HG02970 (cell line): ENCODE measurements around the gene WDSUB1.
A peak's percentile ranks its signal among the peaks of the same experiment; 100 is the strongest.

ENCODE experiments used
- ATAC-seq: cut with Tn5 transposase; IDR thresholded peaks from one replicate; pipeline ENCODE4 v1.9.1; 2021; ENCODE audit warnings: mild to moderate bottlenecking, moderate library complexity, moderate number of reproducible peaks; ENCODE audit not compliant: unreplicated experiment, low FRiP score

Gene WDSUB1, protein sequence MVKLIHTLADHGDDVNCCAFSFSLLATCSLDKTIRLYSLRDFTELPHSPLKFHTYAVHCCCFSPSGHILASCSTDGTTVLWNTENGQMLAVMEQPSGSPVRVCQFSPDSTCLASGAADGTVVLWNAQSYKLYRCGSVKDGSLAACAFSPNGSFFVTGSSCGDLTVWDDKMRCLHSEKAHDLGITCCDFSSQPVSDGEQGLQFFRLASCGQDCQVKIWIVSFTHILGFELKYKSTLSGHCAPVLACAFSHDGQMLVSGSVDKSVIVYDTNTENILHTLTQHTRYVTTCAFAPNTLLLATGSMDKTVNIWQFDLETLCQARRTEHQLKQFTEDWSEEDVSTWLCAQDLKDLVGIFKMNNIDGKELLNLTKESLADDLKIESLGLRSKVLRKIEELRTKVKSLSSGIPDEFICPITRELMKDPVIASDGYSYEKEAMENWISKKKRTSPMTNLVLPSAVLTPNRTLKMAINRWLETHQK

DNA sequence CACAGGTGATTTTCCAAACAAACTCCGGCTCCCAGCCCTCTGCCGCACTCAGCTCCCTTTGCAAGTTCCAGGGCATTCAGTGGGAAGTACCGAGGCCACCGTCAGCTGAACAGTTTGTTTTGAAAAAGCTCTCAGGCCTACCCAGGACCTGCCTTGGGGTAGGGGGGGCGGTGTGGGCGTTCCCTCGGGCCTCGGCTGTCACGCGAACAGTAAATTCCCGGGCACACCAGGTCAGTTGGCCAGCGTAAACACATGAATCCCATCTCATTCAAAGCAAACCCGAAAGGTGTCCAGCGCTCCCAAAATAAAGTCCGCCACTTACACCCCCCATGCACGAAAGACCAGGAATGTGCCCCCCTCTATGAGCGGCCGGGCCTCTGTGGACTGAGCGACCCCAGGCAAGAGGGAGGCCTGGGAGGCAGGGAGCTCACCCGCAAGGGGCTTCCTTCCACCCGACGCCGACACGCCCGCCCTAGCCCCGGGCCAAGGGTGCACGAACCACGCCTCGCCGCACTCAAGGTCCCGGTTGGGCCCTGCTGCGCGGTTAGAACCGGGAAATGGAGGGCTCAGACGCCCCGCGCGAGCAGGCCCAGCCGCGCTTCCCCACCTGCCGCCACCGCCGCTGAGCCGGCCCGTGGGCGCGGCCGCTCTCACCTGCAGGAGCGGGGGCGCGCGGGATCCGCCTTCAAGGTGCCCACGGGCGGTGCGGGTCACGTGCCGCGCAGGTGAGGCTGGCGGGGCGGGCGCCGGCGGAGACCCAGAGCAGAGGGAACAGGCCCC, at the start of gene WDSUB1:
WDSUB1 (minus strand) TSS at position 775 of the 780 bp plus-strand sequence. CDS start 3,634 bp downstream, outside the sequence.
- peak; percentile 7 for ATAC-seq

DNA sequence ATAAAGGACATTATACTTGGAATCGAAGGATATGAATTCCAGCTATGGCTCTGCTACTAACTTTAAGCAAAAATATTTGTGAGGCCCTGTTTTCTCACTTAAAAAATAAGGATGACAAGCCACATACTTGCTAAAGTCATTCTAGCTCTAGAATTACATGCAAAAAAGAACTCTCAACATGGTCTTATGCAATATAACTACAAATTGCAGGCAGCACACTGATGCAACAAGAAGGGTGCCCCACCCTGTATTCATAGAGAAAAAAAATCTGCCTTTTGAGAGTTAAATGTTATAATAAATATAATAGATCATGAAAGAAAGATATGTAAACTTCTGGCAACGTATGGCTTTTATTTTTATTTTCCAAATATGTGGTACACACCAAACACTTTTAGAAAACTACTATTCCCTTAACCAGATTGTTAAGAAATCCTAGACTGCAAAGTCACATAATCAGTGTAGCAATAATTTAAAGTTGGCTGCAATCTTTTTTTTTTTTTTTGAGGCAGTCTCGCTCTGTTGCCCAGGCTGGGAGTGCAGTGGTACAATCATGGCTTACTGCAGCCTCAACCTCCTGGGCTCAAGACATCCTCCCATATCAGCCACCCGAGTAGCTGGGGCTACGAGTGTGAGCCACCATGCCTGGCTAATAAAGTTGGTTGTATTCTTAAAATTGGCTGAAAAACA, 40.2 kb upstream of the WDSUB1 start:
- no peak for ATAC-seq

DNA sequence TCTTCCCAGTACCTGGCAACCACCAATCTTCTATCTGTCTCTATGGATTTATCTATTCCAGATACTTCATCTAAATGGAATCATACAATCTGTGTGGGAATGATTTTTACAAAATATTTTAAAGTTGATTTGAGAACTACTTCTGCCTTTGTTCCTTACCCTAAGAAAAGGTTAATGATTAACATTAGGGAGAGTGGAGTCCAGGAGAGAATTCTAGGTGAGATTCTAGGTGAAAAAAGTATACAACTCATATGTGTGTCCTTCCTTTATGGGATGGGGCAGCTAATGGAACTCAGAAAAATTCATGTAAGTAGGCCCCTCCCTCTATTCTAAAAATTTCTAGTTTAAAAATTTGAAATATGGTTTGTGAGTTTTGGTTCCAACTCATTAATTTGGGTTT, 35.9 kb upstream of the WDSUB1 start:
- no peak for ATAC-seq

DNA sequence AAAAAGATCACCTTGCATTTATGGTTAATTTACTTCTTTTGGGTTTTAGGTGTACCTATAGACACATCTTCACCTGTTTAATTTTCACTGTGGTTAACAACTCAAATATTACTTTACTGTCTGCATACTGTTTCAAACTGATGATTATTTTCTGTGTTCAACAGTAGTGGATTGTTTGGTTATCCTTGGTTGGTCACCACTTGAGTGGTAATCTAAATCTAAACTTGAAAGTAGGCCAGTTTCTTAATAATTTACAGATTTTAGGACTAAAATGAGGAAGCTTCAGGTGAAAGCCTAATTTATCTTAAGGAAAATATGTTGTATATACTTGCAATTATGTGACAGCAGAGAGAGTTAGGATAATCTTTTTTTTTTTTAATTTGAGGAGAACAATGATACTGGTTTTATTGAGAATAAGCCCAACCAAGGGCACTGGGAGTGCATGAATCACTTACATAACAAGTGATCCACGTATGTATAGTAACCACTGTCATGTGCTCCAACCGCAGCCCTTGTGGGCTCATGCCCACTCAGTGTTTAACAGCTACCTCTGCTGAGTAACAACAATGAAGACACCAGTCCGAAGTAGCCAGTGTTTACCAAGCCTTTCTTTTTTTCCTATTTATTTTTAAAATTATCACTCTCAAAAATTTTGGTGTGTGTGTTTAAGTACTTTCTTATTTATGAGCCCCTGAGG, 31.0 kb upstream of the WDSUB1 start:
- no peak for ATAC-seq

DNA sequence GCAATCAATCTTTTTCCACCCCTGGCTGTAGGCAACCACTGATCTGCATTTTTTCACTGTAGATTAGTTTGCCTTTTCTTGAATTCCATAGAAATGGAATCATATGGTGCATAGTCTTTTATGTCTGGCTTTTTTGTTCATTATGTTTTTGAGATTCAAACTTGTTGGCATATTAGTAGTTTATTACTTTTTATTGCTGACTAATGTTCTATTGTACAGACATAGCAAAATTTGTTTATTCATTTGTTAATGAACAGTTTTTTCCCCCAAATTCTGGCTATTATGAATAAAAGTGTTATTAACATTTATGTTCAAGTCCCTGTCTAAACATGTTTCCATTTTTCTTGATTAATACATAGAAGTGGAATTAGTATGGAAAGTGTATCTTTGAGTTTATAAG, 21.4 kb upstream of the WDSUB1 start:
- no peak for ATAC-seq

DNA sequence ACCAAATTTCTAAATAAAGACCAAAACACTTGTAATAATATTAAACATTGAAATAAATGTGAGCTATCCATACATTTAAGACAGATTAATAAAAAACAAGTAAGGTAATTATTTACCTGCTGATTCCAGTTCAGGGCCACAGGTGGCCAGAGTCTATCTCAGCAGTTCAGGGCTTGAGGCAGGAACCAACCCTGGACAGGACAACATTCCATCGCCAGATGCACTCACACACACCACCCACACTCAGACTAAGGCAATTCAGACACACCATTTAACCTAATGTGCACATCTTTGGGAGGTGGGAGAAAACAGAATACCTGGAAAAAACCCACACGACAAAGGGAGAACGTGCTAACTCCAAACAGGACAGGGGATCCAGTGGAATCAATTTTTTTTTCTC, 14.1 kb upstream of the WDSUB1 start:
- no peak for ATAC-seq

DNA sequence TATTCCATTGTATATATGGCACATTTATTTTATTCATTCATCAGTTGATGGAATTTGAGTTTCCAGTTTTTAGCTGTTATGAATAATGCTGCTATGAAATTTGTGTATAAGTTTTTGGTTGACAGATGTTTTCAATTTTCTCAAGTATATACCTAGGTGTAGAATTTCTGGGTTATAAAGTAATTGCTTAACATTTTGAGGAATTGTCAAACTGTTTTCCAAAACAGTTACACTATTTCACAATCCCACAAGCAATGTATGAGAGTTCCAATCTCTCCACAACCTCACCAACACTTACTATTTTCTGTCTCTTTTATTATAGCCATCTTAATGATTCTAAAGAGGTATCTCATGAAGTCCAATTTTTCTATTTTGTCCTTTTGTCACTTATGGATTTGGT, 12.5 kb upstream of the WDSUB1 start:
- ATAC-seq = no peak

DNA sequence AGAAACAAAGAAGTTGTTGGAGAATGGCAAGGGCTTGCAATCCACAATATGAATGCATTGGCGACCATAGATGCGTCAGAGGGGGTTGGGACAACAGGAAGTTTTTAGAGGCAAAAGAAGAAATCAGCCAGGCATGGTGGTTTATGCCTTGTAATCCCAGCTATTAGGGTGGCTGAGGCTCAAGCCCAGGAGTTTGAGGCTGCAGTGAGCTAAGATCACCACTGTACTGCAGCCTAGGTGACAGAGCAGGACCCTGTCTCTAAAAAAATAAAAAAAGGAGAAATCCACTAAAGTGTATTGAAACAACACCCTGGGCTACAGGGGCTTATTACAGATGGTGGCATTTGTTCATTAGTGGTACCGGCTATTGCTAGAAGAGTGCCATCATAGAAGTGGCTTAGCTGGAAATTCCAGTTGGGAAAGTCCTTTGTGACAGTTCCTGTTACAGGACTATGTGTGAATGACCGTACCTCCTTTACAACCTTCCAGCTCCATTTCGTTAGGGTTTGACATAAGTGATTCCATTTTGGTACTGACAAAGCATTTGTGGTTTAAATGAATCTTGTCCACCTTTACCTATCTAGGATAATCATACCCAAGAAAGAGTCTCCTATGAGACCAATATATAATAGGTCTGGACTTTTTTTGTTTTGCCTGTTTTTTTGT, 10.7 kb upstream of the WDSUB1 start:
- ATAC-seq = no peak

DNA sequence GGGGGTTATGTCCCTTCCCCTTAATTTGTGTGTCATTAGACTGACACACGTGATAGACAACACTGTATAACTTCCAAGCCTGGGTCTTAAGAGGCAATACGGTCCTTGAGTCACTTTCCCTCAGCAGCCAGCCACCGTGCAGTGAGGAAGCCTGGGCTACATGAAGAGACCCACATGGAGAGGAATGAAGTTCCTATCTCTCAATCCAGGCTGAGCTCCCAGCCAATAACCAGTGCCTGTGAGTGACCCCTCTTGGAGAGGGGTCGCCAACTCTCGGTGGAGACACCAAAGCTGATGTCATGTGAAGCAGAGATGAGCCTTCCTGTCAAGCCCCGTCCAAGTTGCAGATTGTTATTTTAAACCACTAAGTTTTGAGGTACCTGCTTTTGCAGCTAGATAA, 5.7 kb upstream of the WDSUB1 start:
- no peak for ATAC-seq

DNA sequence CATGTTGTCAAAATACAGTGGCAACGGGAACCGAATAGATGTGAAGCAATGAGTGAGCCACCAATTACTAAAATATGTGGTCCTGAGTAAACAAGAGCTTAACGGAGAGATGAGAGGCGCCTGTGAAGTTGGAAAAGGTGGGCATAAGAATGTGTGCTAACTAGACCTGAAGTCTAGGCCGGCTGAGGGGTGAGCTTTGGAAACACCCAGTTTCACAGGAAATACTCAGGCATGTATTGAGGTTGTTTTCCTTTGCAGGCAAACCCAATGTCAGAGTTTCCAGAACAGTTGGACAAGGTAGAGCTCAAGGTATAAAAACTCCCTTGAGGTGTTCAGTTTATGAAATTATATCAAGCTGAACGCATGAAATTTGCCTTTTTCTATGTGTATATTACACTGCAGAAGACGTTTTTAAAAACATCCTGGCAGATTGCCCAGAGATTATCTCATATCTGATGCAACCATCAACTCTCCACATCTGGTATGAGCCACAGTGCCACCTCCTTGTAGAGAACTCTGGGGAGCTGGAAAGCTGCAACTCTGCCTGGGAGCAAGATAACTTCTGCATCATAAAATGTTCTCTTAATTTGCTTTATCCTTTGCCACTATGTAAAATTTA, 3.9 kb upstream of the WDSUB1 start:
- no peak for ATAC-seq

DNA sequence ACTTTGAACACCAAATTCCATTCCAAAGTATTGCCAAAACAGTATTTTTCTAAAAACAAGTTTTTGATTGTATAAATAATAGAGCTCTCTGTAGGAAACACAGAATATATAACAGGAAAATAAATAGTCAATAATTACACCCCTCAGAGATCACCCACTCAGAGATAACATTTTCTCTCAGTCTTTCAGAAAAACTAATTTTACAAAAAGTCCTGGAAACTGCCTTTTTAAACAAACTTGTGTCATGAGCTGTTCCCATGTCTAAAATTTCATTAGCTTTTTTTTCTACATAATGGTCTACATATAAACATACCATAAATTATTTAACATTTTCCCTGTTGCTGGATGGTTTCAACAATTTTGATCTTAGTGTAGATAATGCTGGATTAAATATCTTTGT, 1.2 kb upstream of the WDSUB1 start:
- ATAC-seq = no peak

DNA sequence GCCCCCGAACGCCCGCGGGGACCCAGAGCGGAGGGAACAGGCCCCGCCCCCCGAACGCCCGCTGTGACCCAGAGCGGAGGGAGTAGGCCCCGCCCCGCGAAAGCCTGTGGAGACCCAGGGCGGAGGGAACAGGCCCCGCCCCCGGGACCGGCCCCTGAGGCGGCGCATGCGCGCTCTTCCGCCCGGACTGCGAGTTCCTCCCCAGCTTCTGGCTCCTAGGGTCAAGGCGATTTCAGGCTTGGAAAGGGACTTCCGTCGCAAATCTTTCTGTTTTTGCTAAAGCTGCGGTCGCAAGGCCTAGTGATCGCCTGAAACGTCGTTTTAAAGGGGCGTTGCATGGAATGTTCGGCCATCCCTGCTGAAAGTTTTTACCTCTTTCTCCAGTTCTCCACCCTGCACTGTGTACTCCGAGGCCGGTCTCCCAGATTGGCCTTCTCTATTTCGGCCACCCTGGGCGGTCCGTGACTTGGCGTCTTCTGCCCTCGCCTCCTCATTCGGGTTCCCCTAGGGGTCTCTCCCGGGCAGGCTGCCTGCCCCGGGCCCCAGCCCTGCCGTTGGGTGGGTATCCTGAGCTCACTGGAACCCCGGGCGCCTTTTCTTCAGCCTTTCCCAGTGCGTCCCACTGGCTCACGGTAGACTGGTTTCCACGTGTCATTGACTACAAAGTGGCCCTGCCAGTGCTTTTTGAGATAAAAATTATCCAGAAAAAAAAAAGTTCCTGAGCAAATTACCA, 372 bp upstream of the WDSUB1 start:
- ATAC-seq = peak; percentile 97

DNA sequence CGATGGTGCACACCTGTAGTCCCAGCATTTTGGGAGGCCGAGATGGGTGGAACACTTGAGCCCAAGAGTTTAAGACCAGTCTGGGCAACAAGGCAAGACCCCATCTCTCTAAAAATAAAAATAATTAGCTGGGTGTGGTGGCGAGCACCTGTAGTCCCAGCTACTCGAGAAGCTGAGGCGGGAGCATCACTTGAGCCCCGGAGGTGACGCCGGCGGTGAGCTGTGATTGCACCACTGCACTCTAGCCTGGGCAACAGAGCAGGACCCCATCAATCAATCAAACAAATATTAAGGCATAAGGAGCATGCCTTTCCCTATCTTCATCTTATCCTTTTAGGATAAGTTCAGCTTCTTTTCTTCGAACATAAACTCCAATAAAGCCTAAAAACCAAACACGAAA, 1.1 kb downstream of the WDSUB1 start:
- ATAC-seq = no peak

DNA sequence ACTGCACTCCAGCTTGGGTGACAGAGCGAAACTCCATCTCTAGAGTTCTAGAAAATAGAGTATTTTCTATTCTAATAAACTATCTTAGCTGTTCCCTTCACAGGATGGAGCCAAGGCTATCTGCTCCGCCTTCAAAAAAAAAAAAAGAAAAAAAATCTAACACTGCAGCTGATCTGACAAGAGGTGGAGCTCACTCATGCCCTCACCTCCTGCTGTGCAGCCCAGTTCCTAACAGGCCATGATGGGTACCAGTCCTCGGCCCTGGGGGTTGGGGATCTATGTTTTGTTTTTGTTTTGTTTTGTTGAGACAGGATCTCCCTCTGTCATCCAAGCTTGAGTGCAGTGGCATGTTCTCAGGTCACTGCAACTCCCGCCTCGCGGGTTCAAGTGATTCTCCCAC, 3.0 kb downstream of the WDSUB1 start:
- no peak for ATAC-seq

DNA sequence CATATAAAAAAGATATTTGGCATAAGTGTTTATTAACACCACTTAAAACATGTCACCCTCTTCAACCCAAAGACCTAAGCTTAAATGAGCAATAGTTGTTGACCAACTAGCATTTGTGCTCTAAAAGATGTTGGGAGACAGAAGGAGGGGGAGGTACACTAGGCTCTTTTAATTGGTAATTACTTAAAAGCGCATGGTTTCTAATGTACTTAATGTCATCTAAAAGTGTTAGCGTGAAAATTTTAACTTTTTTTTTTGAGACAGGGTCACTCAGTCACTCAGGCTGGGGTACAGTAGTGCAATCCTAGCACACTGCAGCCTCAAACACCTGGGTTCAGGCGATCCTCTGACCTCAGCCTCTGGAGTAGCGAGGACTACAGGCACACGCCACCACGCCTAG, 5.5 kb downstream of the WDSUB1 start:
- no peak for ATAC-seq

DNA sequence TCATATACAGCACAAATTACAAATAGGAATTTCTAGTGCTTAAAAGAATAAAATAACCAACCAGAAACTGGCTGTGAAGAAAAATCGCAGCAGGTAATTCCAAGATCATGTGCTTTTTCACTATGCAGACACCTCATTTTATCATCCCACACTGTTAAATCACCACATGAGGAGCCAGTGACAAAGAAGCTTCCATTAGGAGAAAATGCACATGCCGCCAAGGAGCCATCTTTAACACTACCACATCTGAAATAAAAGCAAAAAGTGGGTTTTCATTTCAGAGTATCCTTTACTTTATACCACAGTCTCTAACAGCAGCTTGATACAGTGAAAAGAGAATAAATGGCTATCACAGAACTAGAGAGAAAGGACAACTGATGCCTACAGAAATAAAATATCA, 6.8 kb downstream of the WDSUB1 start:
- no peak for ATAC-seq

DNA sequence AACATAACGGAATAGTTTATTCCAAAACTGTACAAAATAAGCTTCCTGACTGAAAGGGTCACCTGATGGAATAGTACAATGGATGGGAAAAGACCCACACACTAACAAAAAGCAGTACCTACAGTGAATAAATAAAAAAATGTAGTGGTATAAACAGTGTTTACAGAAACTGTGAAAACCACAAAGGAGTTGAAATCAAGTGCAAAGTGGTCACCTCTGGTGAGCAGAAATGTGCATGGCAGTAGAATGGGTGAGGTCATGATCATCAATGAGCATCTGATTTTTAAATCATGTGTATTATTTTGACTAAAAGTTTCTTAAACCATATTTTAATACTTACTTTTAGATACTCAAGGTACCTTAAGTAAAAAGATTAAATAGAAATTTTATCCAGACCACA, 11.4 kb downstream of the WDSUB1 start:
- ATAC-seq = no peak

DNA sequence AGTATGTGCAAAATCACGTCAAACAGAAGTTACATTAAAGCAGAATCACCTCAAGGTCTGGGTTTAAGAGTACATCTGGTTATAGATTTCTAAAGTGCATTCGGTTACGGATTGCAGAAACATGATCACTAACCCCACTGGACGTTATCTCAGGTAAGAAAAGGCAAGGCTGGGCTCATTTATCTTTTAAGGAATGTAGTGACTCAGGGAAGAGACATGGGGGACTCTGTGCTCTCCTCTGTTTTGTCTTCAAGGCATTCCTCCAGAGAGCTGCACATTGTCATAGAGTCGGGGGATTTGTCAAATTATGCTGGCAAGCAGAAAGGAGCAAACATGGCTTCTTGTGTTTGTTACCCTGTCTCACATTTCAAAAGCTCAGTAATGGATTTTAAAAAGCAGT, 14.3 kb downstream of the WDSUB1 start:
- ATAC-seq = no peak
